IPS DF 19.7 (cell line): ENCODE results near the gene KCNT2.

ENCODE experiments used
- DNase-seq: peaks from one replicate; pipeline ENCODE4 v3.0.0-alpha.2; 2013; ENCODE audit warnings: low read depth, low spot score

The KCNT2 gene

DNA sequence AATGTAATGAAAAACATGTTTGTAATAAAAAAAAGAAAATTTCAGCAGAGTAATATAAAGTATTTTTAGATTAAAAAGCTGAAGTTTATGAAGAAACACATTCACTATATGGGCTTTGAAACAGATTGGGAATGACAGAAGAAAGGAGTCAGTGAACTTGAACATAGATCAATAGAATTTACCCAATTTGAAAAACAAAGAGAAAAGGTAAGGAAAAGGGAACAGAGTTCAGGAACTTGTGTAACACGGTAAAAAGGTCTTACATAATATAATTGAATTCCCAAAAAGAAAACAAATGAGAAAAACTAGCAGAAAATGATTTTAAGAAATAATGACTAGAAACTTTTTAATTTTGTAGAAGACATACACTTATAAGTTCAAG is 206.8 kb downstream of the KCNT2 start:
- DNase-seq, result no peak

GRCh38 chr1:196400478-196401451 is 207.5 kb downstream of the KCNT2 start:
- no peak for DNase-seq

GRCh38 chr1:196399713-196400112 is 208.5 kb downstream of the KCNT2 start:
- no peak for DNase-seq

GRCh38 chr1:196393742-196394141 is 214.5 kb downstream of the KCNT2 start:
- DNase-seq, result no peak

GRCh38 chr1:196393282-196393681 is 215.0 kb downstream of the KCNT2 start:
- no peak for DNase-seq

- no peak for DNase-seq
Observed at GRCh38 chr1:196387766-196388165, 220.5 kb downstream of the KCNT2 start.

DNA sequence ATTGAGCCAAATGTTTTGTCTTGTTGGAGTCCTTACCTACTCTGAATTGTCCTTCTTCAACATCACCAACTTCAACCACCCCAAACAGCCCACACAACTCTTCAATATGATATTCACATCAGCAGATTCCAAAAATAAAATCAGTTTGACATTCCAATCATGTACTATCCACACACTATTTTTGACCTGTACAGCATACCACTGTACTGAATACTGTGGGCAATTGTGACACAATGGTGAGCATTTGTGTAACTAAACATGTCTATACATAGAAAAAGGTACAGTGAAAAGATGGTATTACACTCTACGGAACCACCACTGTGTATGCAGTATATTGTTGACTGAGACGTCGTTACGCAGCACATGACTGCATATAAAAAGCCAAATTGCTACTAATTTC is 223.1 kb downstream of the KCNT2 start:
- DNase-seq, result no peak

- no peak for DNase-seq
Observed at GRCh38 chr1:196382383-196382782, 225.9 kb downstream of the KCNT2 start.

- no peak for DNase-seq
Observed at GRCh38 chr1:196381544-196381943, 226.7 kb downstream of the KCNT2 start.

GRCh38 chr1:196380316-196380715 is 227.9 kb downstream of the KCNT2 start:
- no peak for DNase-seq

- DNase-seq, result no peak
Observed at GRCh38 chr1:196377811-196378210, 230.4 kb downstream of the KCNT2 start.

- DNase-seq, result no peak
Observed at GRCh38 chr1:196376630-196377328, 231.5 kb downstream of the KCNT2 start.

DNA sequence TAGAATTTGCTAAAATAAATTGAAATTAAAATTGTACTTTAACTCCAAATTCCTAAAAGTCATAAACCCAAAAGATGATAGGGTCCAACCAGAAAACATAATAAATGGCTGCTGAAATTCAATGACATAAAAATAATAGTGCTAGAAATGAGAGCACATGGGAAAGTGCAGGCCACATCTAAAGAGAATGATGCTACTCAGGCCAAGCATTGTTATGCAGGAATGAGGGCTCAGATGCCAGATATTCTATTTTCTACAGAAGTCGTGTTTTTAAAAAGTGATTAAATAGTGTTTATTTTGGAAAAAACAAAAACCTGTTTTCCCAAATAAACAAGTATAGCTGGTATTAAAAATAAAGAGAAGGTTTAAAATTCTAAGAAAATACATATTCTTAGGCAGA is 234.4 kb downstream of the KCNT2 start:
- no peak for DNase-seq

DNA sequence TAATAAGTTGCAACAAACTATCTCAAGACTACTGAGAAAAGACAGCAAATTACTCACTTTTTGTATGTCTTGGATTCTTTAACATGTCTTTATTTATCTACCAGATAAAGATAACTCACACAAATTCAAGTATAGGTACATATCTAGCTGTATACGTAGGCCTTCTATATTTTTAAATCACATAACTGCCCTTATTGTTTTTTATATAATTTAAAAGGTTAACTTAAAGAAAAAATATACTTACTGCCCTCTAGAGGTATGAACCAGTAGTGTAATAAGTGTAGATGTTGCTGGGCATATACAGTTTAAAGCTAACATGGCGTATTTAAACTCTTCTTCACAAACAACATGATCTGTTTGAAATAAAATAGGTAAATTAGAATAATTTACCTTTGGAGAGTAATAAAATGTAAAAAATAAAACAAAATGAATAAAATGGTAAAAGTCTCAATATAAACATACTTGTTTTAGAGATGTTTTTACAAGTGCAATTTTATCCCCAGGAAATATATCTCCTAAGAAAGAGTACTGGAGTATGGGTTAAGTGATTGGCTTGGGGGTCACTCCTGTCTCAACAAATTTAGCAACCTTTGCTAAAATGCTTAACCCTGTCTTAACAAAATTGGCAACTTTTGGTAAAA is 235.2 kb downstream of the KCNT2 start:
- DNase-seq, result no peak

DNA sequence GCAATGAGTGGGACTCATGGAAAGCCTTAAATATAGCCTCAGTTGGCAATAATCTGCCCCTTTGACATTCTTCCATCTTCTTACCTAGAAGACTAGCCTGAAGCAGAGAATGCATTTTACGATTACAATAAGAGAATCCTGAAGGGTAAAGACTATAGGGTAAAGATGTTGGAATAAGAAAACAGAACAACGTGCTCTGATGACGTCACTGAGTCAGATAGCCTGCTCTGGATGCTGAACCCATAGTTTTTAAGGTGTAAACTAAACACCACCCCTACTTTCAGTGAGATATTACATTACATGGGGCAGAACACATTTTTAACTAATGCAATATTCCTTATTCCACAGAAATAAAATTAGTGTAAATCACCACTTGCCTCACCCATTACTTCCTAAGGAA is 240.4 kb downstream of the KCNT2 start:
- no peak for DNase-seq

DNA sequence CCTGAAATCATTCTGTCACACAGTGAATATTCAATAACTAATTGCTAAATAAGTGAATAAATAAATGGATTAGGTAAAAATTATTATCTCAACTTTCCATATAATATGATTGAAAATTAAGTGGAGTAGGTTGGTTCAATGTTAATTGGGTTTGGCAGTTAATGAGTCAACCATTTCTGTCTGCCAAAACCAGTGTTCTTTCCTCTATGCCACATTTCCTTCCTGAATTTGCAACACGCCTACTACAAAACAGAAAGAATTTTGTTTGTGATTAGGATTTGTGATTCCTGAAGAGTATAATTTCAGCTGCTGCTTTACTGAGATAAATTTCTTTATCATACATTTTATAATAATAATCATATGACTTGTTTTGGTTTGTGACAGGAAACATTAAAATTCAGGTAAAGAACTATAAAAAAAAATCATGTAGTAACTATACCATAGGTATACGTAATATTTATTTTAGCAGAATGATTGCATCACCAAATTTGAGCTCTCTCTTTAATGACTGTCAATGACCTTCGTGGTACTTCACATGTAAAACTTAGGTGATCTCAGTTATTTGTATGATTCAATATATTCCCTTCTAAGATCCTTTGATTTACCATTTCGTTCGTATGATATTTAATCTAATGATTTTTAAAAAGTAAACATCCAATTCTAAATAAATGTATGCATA is 241.3 kb downstream of the KCNT2 start:
- no peak for DNase-seq

- DNase-seq, result no peak
Observed at GRCh38 chr1:196361112-196361714, 247.0 kb downstream of the KCNT2 start.

GRCh38 chr1:196357913-196358312 is 250.3 kb downstream of the KCNT2 start:
- no peak for DNase-seq

GRCh38 chr1:196355206-196355786 is 252.9 kb downstream of the KCNT2 start:
- DNase-seq, result no peak

GRCh38 chr1:196344453-196344852 is 263.8 kb downstream of the KCNT2 start:
- no peak for DNase-seq

GRCh38 chr1:196324345-196324744 is 283.9 kb downstream of the KCNT2 start:
- DNase-seq, result no peak
